WTC11 (cell line): ENCODE results near the gene VDAC1.

ENCODE experiments used
- CTCF ChIP-seq: fragments of 200-600 bp; IDR thresholded peaks from 2 replicates; pipeline ENCODE4 v1.8.0; 2022; ENCODE audit warnings: antibody characterized with exemption
- IRF1 ChIP-seq: sonication (generic); formaldehyde crosslinking; IDR thresholded peaks from 2 replicates; pipeline ENCODE4 v1.8.0; 2023; ENCODE audit warnings: missing genetic modification reagents
- TEAD4 ChIP-seq: sonication (generic); formaldehyde crosslinking; IDR thresholded peaks from 2 replicates; pipeline ENCODE4 v1.8.0; 2022; ENCODE audit warnings: mild to moderate bottlenecking, missing genetic modification reagents

- TF ChIP-seq CTCF (no peak), IRF1 (CRISPR knock-in tag) (no peak), TEAD4 (CRISPR knock-in tag) (no peak)
Observed at GRCh38 chr5:133936651-133937015, 68.1 kb downstream of the VDAC1 start.
